SK-N-MC (cell line): ENCODE data around the gene SHISA6.

Experiments
- EZH2 ChIP-seq: fragments of 200-600 bp; sonication (generic); IDR thresholded peaks from one replicate; pipeline ENCODE4 v1.6.1; 2017; ENCODE audit warnings: antibody characterized with exemption
- FOXP2 ChIP-seq: optimal IDR thresholded peaks from 2 replicates; pipeline ENCODE3; 2011; ENCODE audit warnings: mild to moderate bottlenecking, moderate library complexity; ENCODE audit not compliant: insufficient read depth; ENCODE audit errors: extremely low read length, control extremely low read depth
- POLR2AphosphoS5 ChIP-seq: IDR thresholded peaks from 2 replicates; pipeline ENCODE4 v1.6.1; 2012; ENCODE audit warnings: mild to moderate bottlenecking, low read depth, low read length, borderline replicate concordance

- TF ChIP-seq EZH2 (no peak), POLR2AphosphoS5 (no peak), FOXP2 (no peak)
These were observed 245.9 kb downstream of the SHISA6 start for GRCh38 chr17:11486868-11487310.
